ENCODE measurements around the gene SRPK2.
"Not testable (repeated sequence)": the region's sequence is repeated elsewhere in the genome, so short reads cannot be mapped to it uniquely, and the experiment has no call there.

Gene SRPK2

GRCh38 chr7:105352901-105353668, 35.6 kb downstream of the SRPK2 start:
- Histone ChIP-seq H3K4me3 (ENCODE audit: low read depth, low read length, poor library complexity, severe bottlenecking) (no peak overlapping the region), H3K79me2 (ENCODE audit: insufficient read depth, low read length) (no peaks in the 10 kb centered on the region), H3K9me3 (ENCODE audit: low read length) (no peaks in the 10 kb centered on the region), H3K4me2 (ENCODE audit: low read length) (no peak overlapping the region), H4K20me1 (ENCODE audit: insufficient read depth, low read length) (no peaks in the 10 kb centered on the region), H3K9ac (ENCODE audit: low read length) (no peak overlapping the region), H3K36me3 (ENCODE audit: insufficient read depth, low read length) (no peaks in the 10 kb centered on the region), H3F3A (ENCODE audit: insufficient read depth, low read length) (no peaks in the 10 kb centered on the region), H3K4me1 (ENCODE audit: insufficient read depth, low read length, severe bottlenecking) (peaks cover 42% of the 10 kb centered on the region), H3K27me3 (ENCODE audit: insufficient read depth, low read length) (no peaks in the 10 kb centered on the region), H3K27ac (ENCODE audit: low read depth, low read length, poor library complexity, severe bottlenecking) (peak overlapping the region; percentile 27), H2AFZ (ENCODE audit: low read length) (no peak overlapping the region), H3K9me2 (ENCODE audit: low read depth, low read length) (no peaks in the 10 kb centered on the region)
- TF ChIP-seq CTCF (IDR thresholded peaks at IDR 0.05; ENCODE audit: low read length) (no peak), EZH2 (IDR thresholded peaks at IDR 0.05; ENCODE audit: borderline replicate concordance, low read length) (no peak)

- Histone ChIP-seq H3K27ac (ENCODE audit: low read depth, low read length, poor library complexity, severe bottlenecking) (peak overlapping the region; percentile 27), H3K4me2 (ENCODE audit: low read length) (no peak overlapping the region; the same call in 1 of the 2 replicates), H3K36me3 (ENCODE audit: insufficient read depth, low read length) (no peaks in the 10 kb centered on the region), H3K9me3 (ENCODE audit: low read length) (no peaks in the 10 kb centered on the region), H3K9me2 (ENCODE audit: low read depth, low read length) (no peaks in the 10 kb centered on the region), H3K27me3 (ENCODE audit: insufficient read depth, low read length) (no peaks in the 10 kb centered on the region), H2AFZ (ENCODE audit: low read length) (no peak overlapping the region), H3K4me1 (ENCODE audit: insufficient read depth, low read length, severe bottlenecking) (peaks cover 42% of the 10 kb centered on the region), H3K9ac (ENCODE audit: low read length) (no peak overlapping the region), H3F3A (ENCODE audit: insufficient read depth, low read length) (no peaks in the 10 kb centered on the region), H3K79me2 (ENCODE audit: insufficient read depth, low read length) (no peaks in the 10 kb centered on the region), H3K4me3 (ENCODE audit: low read depth, low read length, poor library complexity, severe bottlenecking) (no peak overlapping the region), H4K20me1 (ENCODE audit: insufficient read depth, low read length) (no peaks in the 10 kb centered on the region)
- TF ChIP-seq CTCF (IDR thresholded peaks at IDR 0.05; ENCODE audit: low read length), result no peak
- TF ChIP-seq EZH2 (IDR thresholded peaks at IDR 0.05; ENCODE audit: borderline replicate concordance, low read length), result no peak
Measured at GRCh38 chr7:105352018-105352612, 36.6 kb downstream of the SRPK2 start.

GRCh38 chr7:105350906-105351305, 37.8 kb downstream of the SRPK2 start:
- H3K27ac ChIP-seq (ENCODE audit: low read depth, low read length, poor library complexity, severe bottlenecking), result no peak overlapping the region

GRCh38 chr7:105348177-105348576, 40.5 kb downstream of the SRPK2 start:
- not testable (repeated sequence) for H3F3A ChIP-seq (ENCODE audit: insufficient read depth, low read length); H3K79me2 ChIP-seq (ENCODE audit: insufficient read depth, low read length); H3K36me3 ChIP-seq (ENCODE audit: insufficient read depth, low read length); H3K9ac ChIP-seq (ENCODE audit: low read length); H3K27me3 ChIP-seq (ENCODE audit: insufficient read depth, low read length); H2AFZ ChIP-seq (ENCODE audit: low read length); H3K9me3 ChIP-seq (ENCODE audit: low read length); H4K20me1 ChIP-seq (ENCODE audit: insufficient read depth, low read length); H3K4me3 ChIP-seq (ENCODE audit: low read depth, low read length, poor library complexity, severe bottlenecking); H3K27ac ChIP-seq (ENCODE audit: low read depth, low read length, poor library complexity, severe bottlenecking); H3K9me2 ChIP-seq (ENCODE audit: low read depth, low read length); H3K4me2 ChIP-seq (ENCODE audit: low read length)
- peaks cover 17% of the 10 kb centered on the region for H3K4me1 ChIP-seq (ENCODE audit: insufficient read depth, low read length, severe bottlenecking)

More at GRCh38 chr7:105350906-105351305, 37.8 kb downstream of the SRPK2 start:
- Histone ChIP-seq H3K4me3 (ENCODE audit: low read depth, low read length, poor library complexity, severe bottlenecking) (no peak overlapping the region), H3K36me3 (ENCODE audit: insufficient read depth, low read length) (no peaks in the 10 kb centered on the region), H3K9ac (ENCODE audit: low read length) (no peak overlapping the region), H3F3A (ENCODE audit: insufficient read depth, low read length) (no peaks in the 10 kb centered on the region; the same call in 1 of the 2 replicates), H4K20me1 (ENCODE audit: insufficient read depth, low read length) (no peaks in the 10 kb centered on the region), H3K4me2 (ENCODE audit: low read length) (no peak overlapping the region), H2AFZ (ENCODE audit: low read length) (no peak overlapping the region), H3K9me2 (ENCODE audit: low read depth, low read length) (no peaks in the 10 kb centered on the region), H3K27me3 (ENCODE audit: insufficient read depth, low read length) (no peaks in the 10 kb centered on the region), H3K79me2 (ENCODE audit: insufficient read depth, low read length) (no peaks in the 10 kb centered on the region), H3K9me3 (ENCODE audit: low read length) (no peaks in the 10 kb centered on the region), H3K4me1 (ENCODE audit: insufficient read depth, low read length, severe bottlenecking) (peaks cover 42% of the 10 kb centered on the region)
- TF ChIP-seq EZH2 (IDR thresholded peaks at IDR 0.05; ENCODE audit: borderline replicate concordance, low read length) (no peak), CTCF (IDR thresholded peaks at IDR 0.05; ENCODE audit: low read length) (no peak)

Measured in OCI-LY1 (cell line).